H9 (cell line): ENCODE data around the gene DNAH5. TPM values are rescaled to one million over a fixed set of nuclear protein-coding genes. Genes with fewer than 3 reads are reported as not detected.

ENCODE experiments used
- DNase-seq: peaks from one replicate; pipeline ENCODE4 v3.0.0-alpha.2; 2017
- H2AFZ ChIP-seq: one replicate; pipeline ENCODE4 v1.6.1; 2013; ENCODE audit warnings: mild to moderate bottlenecking, low read length, control low read depth, moderate library complexity
- H2AK5ac ChIP-seq: 2 replicates; pipeline ENCODE4 v1.6.1; 2013; ENCODE audit warnings: low read length, control low read depth, mixed read lengths; ENCODE audit not compliant: insufficient read length
- H2BK120ac ChIP-seq: one replicate; pipeline ENCODE4 v1.6.1; 2013; ENCODE audit warnings: low read depth, mild to moderate bottlenecking, low read length, control low read depth, inconsistent platforms; ENCODE audit not compliant: poor library complexity, severe bottlenecking
- H2BK12ac ChIP-seq: 2 replicates; pipeline ENCODE4 v1.6.1; 2013; ENCODE audit warnings: low read length, control low read depth, mixed read lengths, low read depth; ENCODE audit not compliant: insufficient read length
- H2BK15ac ChIP-seq: 2 replicates; pipeline ENCODE4 v1.6.1; 2013; ENCODE audit warnings: low read depth, low read length, control low read depth
- H2BK20ac ChIP-seq: one replicate; pipeline ENCODE4 v1.6.1; 2013; ENCODE audit warnings: low read depth, mild to moderate bottlenecking, low read length, control low read depth, inconsistent platforms; ENCODE audit not compliant: poor library complexity, severe bottlenecking
- H2BK5ac ChIP-seq: 2 replicates; pipeline ENCODE4 v1.6.1; 2013; ENCODE audit warnings: low read length, control low read depth, mixed read lengths; ENCODE audit not compliant: insufficient read length
- H3K14ac ChIP-seq: 2 replicates; pipeline ENCODE4 v1.6.1; 2013; ENCODE audit warnings: low read length, control low read depth; ENCODE audit not compliant: insufficient read depth
- H3K18ac ChIP-seq: 2 replicates; pipeline ENCODE4 v1.6.1; 2013; ENCODE audit warnings: low read depth, mild to moderate bottlenecking, mixed read lengths, low read length, control low read depth; ENCODE audit not compliant: insufficient read length
- H3K23ac ChIP-seq: 2 replicates; pipeline ENCODE4 v1.6.1; 2013; ENCODE audit warnings: low read length, control low read depth, mixed read lengths, low read depth; ENCODE audit not compliant: insufficient read length
- H3K23me2 ChIP-seq: 2 replicates; pipeline ENCODE4 v1.6.1; 2013; ENCODE audit warnings: low read depth, mild to moderate bottlenecking, mixed read lengths, low read length, control low read depth; ENCODE audit not compliant: insufficient read length, poor library complexity, severe bottlenecking
- H3K27ac ChIP-seq: 2 replicates; pipeline ENCODE4 v1.5.1; 2013; ENCODE audit warnings: low read length, control low read depth, mixed read lengths, low read depth; ENCODE audit not compliant: insufficient read length
- H3K27me3 ChIP-seq: 2 replicates; pipeline ENCODE4 v1.6.1; 2013; ENCODE audit warnings: low read length, control low read depth, inconsistent platforms; ENCODE audit not compliant: insufficient read depth
- H3K4ac ChIP-seq: 2 replicates; pipeline ENCODE4 v1.6.1; 2013; ENCODE audit warnings: low read depth, mild to moderate bottlenecking, control low read depth, inconsistent platforms, low read length, moderate library complexity
- H3K4me1 ChIP-seq: 2 replicates; pipeline ENCODE4 v1.6.1; 2013; ENCODE audit warnings: low read length, control low read depth, inconsistent platforms; ENCODE audit not compliant: insufficient read depth
- H3K4me2 ChIP-seq: 2 replicates; pipeline ENCODE4 v1.6.1; 2013; ENCODE audit warnings: low read length, control low read depth, mixed read lengths; ENCODE audit not compliant: insufficient read length, insufficient read depth
- H3K56ac ChIP-seq: 2 replicates; pipeline ENCODE4 v1.6.1; 2013; ENCODE audit warnings: low read depth, mild to moderate bottlenecking, mixed read lengths, low read length, control low read depth; ENCODE audit not compliant: insufficient read length
- H3K79me1 ChIP-seq: 2 replicates; pipeline ENCODE4 v1.6.1; 2013; ENCODE audit warnings: low read depth, mild to moderate bottlenecking, moderate library complexity, low read length, control low read depth, inconsistent platforms; ENCODE audit not compliant: insufficient read depth, poor library complexity, severe bottlenecking
- H3K79me2 ChIP-seq: 2 replicates; pipeline ENCODE4 v1.6.1; 2013; ENCODE audit warnings: low read length, control low read depth, inconsistent platforms; ENCODE audit not compliant: insufficient read depth
- H3K9ac ChIP-seq: 2 replicates; pipeline ENCODE4 v1.6.1; 2013; ENCODE audit warnings: low read length, control low read depth, mixed read lengths; ENCODE audit not compliant: insufficient read length; ENCODE audit errors: extremely low read depth
- H3K9me3 ChIP-seq: one replicate; pipeline ENCODE4 v1.6.1; 2013; ENCODE audit warnings: low read depth, low read length, inconsistent platforms; ENCODE audit not compliant: control insufficient read depth
- H3T11ph ChIP-seq: one replicate; pipeline ENCODE4 v1.6.1; 2013; ENCODE audit warnings: mild to moderate bottlenecking, low read length, control low read depth, inconsistent platforms
- H4K20me1 ChIP-seq: one replicate; pipeline ENCODE4 v1.6.1; 2013; ENCODE audit not compliant: control insufficient read depth, insufficient read length, insufficient read depth
- H4K5ac ChIP-seq: 2 replicates; pipeline ENCODE4 v1.6.1; 2013; ENCODE audit warnings: low read depth, mild to moderate bottlenecking, mixed read lengths, low read length, control low read depth; ENCODE audit not compliant: insufficient read length
- H4K8ac ChIP-seq: replicated peaks from 2 replicates; pipeline ENCODE4 v1.6.1; 2013; ENCODE audit warnings: low read length, control low read depth, mixed read lengths, low read depth; ENCODE audit not compliant: insufficient read length
- H4K91ac ChIP-seq: 2 replicates; pipeline ENCODE4 v1.6.1; 2013; ENCODE audit warnings: low read depth, mild to moderate bottlenecking, moderate library complexity, mixed read lengths, low read length, control low read depth; ENCODE audit not compliant: insufficient read length
- H3K27ac Mint-ChIP-seq, 3 experiments: 2 replicates in 2 of 3; 3 replicates in 1 of 3; pipeline ENCODE4 v1.8.0; 2020 to 2021; ENCODE audit warnings: mixed read lengths in 3 of 3, mild to moderate bottlenecking in 1 of 3, moderate library complexity in 1 of 3
- H3K27me3 Mint-ChIP-seq: 2 replicates; pipeline ENCODE4 v1.8.0; 2021; ENCODE audit warnings: low read depth, mild to moderate bottlenecking, moderate library complexity, mixed read lengths
- H3K36me3 Mint-ChIP-seq, 3 experiments: 2 replicates in 2 of 3; 3 replicates in 1 of 3; pipeline ENCODE4 v1.8.0; 2020 to 2021; ENCODE audit warnings: low read depth in 3 of 3, mixed read lengths in 3 of 3; ENCODE audit not compliant: insufficient read depth in 1 of 3
- H3K4me1 Mint-ChIP-seq, 2 experiments: 2 replicates each; pipeline ENCODE4 v1.8.0; 2020; ENCODE audit warnings: mixed read lengths in 2 of 2
- H3K4me3 Mint-ChIP-seq, 2 experiments: 2 replicates in 1 of 2; 3 replicates in 1 of 2; pipeline ENCODE4 v1.8.0; 2020 to 2021; ENCODE audit warnings: mild to moderate bottlenecking in 2 of 2, mixed read lengths in 2 of 2, moderate library complexity in 1 of 2
- H3K9me3 Mint-ChIP-seq, 2 experiments: 2 replicates in 1 of 2; 3 replicates in 1 of 2; pipeline ENCODE4 v1.8.0; 2020; ENCODE audit warnings: mild to moderate bottlenecking in 2 of 2, mixed read lengths in 2 of 2, moderate library complexity in 1 of 2
- CTCF ChIP-seq: fragments of 200-600 bp; sonication (generic); conservative IDR thresholded peaks from 3 replicates; pipeline ENCODE4 v1.8.0; 2021; ENCODE audit warnings: antibody characterized with exemption, mild to moderate bottlenecking
- WGBS: extraction: QIAGEN DNeasy Blood & Tissue Kit; methylation state at CpG from one replicate; pipeline ENCODE4 v1.1.7; 2013; ENCODE audit warnings: missing lambda C conversion rate, low lambda C conversion rate, mixed read lengths; ENCODE audit not compliant: insufficient read length; ENCODE audit errors: extremely low coverage; 5-methylcytosine and 5-hydroxymethylcytosine counted together
- total RNA-seq: library from RNA; stranded (reverse); gene quantifications from 2 replicates; pipeline ENCODE4 v1.2.1, GENCODE V29; 2021

Gene DNAH5
- total RNA-seq, 1 experiment from 2014 or later = 0.50 TPM

- Histone ChIP-seq H2BK5ac (no peak overlapping the region), H3K4ac (no peak overlapping the region), H2BK12ac (no peak overlapping the region), H3K79me1 (no peaks in the 10 kb centered on the region), H2BK20ac (no peak overlapping the region), H3K18ac (no peak overlapping the region), H3K4me2 (no peak overlapping the region), H4K8ac (no peak overlapping the region), H3T11ph (no peak overlapping the region), H3K4me1 (no peaks in the 10 kb centered on the region), H3K27me3 (no peaks in the 10 kb centered on the region), H4K20me1 (no peaks in the 10 kb centered on the region), H3K79me2 (no peaks in the 10 kb centered on the region), H4K91ac (no peak overlapping the region), H3K9me3 (no peaks in the 10 kb centered on the region), H3K23me2 (no peaks in the 10 kb centered on the region), H2AK5ac (no peak overlapping the region), H3K56ac (no peak overlapping the region), H2BK15ac (no peak overlapping the region), H3K27ac (no peak overlapping the region), H3K9ac (no peak overlapping the region), H3K14ac (no peak overlapping the region), H2AFZ (no peak overlapping the region), H2BK120ac (no peak overlapping the region), H4K5ac (no peak overlapping the region), H3K23ac (no peak overlapping the region)
- no peak overlapping the region for H3K27ac Mint-ChIP-seq
- H3K4me1 Mint-ChIP-seq = peaks cover 5 to 10% of the 10 kb centered on the region in 2 experiments; a peak in 3 of 4 replicates
- no peak for TF ChIP-seq CTCF
- peaks cover 0 to 14% (median 2%) of the 10 kb centered on the region in 3 experiments; a peak in 4 of 7 replicates for H3K36me3 Mint-ChIP-seq
- H3K9me3 Mint-ChIP-seq = peaks cover 8 to 10% of the 10 kb centered on the region in 2 experiments; a peak in 4 of 5 replicates
- DNase-seq = no peak
- no peak overlapping the region for H3K4me3 Mint-ChIP-seq
- H3K27me3 Mint-ChIP-seq = no peaks in the 10 kb centered on the region
- 100% methylated on average over 1 of the region's 2 CpGs for WGBS
Observed at GRCh38 chr5:13934125-13934524, 10.4 kb downstream of the DNAH5 start.
